A549 (cell line): ENCODE measurements around the gene MOCOS. TPM values are rescaled to one million over a fixed set of nuclear protein-coding genes. Genes with fewer than 3 reads are reported as not detected.

ENCODE experiments used
- ATAC-seq, 2 experiments: fragments of 200-7000 bp in 1 of 2; fragments of >200 bp in 1 of 2; cut with Nextera tagmentation in 1 of 2; cut with Tn5 transposase in 1 of 2; 3 replicates each; pipeline versions ENCODE4 v1.8.0 to v1.9.1; 2018 to 2020; ENCODE audit warnings: mild to moderate bottlenecking in 1 of 2, moderate library complexity in 1 of 2
- CTCF ChIA-PET: fragments of 300-600 bp; sonication (Branson Sonifier 250); formaldehyde crosslinking; extraction: SDS; loops from one replicate; lab custom pipeline; 2021; ENCODE audit warnings: antibody characterized with exemption, inconsistent platforms; lab: Yijun Ruan, JAX
- POLR2A ChIA-PET: fragments of 350-600 bp; formaldehyde crosslinking; extraction: SDS; loops from one replicate; lab custom pipeline; 2021; ENCODE audit warnings: antibody characterized with exemption, inconsistent platforms; lab: Yijun Ruan, JAX
- DNase-seq, 2 experiments: peaks; one replicate each; pipeline versions ENCODE4 v3.0.0 to v3.0.0-alpha.2; 2011 to 2016; ENCODE audit warnings: low read depth in 1 of 2, low spot score in 1 of 2
- FAIRE-seq: peaks from 2 replicates; lab custom pipeline; 2011; peaks lifted over from hg19 to GRCh38; lab: Jason Lieb, UNC
- H3K27ac ChIP-seq, 2 experiments: fragments of >200 bp; sonication (Bioruptor Twin); formaldehyde crosslinking; 3 replicates each; pipeline ENCODE4 v1.5.1; 2016 to 2017
- H3K4me1 ChIP-seq: fragments of >200 bp; sonication (Bioruptor Twin); formaldehyde crosslinking; 3 replicates; pipeline ENCODE4 v1.6.1; 2016
- H3K4me2 ChIP-seq: fragments of >200 bp; sonication (Bioruptor Twin); formaldehyde crosslinking; 3 replicates; pipeline ENCODE4 v1.6.1; 2016
- H3K4me3 ChIP-seq: fragments of >200 bp; sonication (Bioruptor Twin); formaldehyde crosslinking; 3 replicates; pipeline ENCODE4 v1.5.1; 2016
- H3K9me3 ChIP-seq: fragments of >200 bp; sonication (Bioruptor Twin); formaldehyde crosslinking; 3 replicates; pipeline ENCODE4 v1.6.1; 2016
- BHLHE40 ChIP-seq: IDR thresholded peaks from 2 replicates; pipeline ENCODE4 v1.6.1; 2012; ENCODE audit warnings: low read depth, low read length, inconsistent platforms
- CBX8 ChIP-seq: fragments of 200-600 bp; sonication (generic); IDR thresholded peaks from 2 replicates; pipeline ENCODE4 v1.6.1; 2016
- CEBPB ChIP-seq, 2 experiments: fragments of >200 bp in 1 of 2; sonication (Bioruptor Twin) in 1 of 2; formaldehyde crosslinking in 1 of 2; IDR thresholded peaks; 2 replicates each; pipeline ENCODE4 v1.6.1; 2012 to 2016
- CHD2 ChIP-seq: fragments of 150-350 bp; IDR thresholded peaks from 2 replicates; pipeline ENCODE4 v1.6.1; 2014; ENCODE audit warnings: low read length; ENCODE audit not compliant: partially characterized antibody
- CHD4 ChIP-seq: fragments of 200-600 bp; sonication (generic); IDR thresholded peaks from 2 replicates; pipeline ENCODE4 v1.6.1; 2016; ENCODE audit warnings: antibody characterized with exemption, mild to moderate bottlenecking, borderline replicate concordance
- CTCF ChIP-seq: fragments of >200 bp; sonication (Bioruptor Twin); formaldehyde crosslinking; IDR thresholded peaks from 3 replicates; pipeline ENCODE4 v1.5.1; 2016
- EHF ChIP-seq: fragments of 250-450 bp; sonication (Bioruptor Pico); IDR thresholded peaks from 2 replicates; pipeline ENCODE4 v1.5.0; 2020; ENCODE audit warnings: mild to moderate bottlenecking
- FOSL2 ChIP-seq, 2 experiments: fragments of 450-650 bp in 1 of 2; fragments of >200 bp in 1 of 2; sonication (Bioruptor Twin) in 1 of 2; formaldehyde crosslinking; IDR thresholded peaks; 2 replicates each; pipeline versions ENCODE4 v1.5.0 to v1.6.1; 2016 to 2020; ENCODE audit warnings: mild to moderate bottlenecking in 1 of 2, moderate library complexity in 1 of 2
- FOXS1 ChIP-seq: fragments of 250-450 bp; sonication (Bioruptor Pico); IDR thresholded peaks from 2 replicates; pipeline ENCODE4 v1.5.0; 2020; ENCODE audit warnings: mild to moderate bottlenecking, moderate library complexity
- GATA3 ChIP-seq: IDR thresholded peaks from 2 replicates; pipeline ENCODE4 v1.6.1; 2012; ENCODE audit warnings: borderline replicate concordance
- HDAC2 ChIP-seq: fragments of 200-600 bp; sonication (generic); IDR thresholded peaks from 2 replicates; pipeline ENCODE4 v1.6.1; 2016
- HOXB5 ChIP-seq: fragments of 250-450 bp; sonication (Bioruptor Pico); IDR thresholded peaks from 2 replicates; pipeline ENCODE4 v1.5.0; 2020; ENCODE audit warnings: mild to moderate bottlenecking, moderate library complexity
- JUNB ChIP-seq: fragments of >200 bp; sonication (Bioruptor Twin); formaldehyde crosslinking; IDR thresholded peaks from 2 replicates; pipeline ENCODE4 v1.6.1; 2016
- MAZ ChIP-seq: fragments of 150-350 bp; IDR thresholded peaks from 2 replicates; pipeline ENCODE4 v1.6.1; 2014; ENCODE audit warnings: antibody characterized with exemption, low read depth, low read length, borderline replicate concordance
- MYC ChIP-seq: IDR thresholded peaks from 2 replicates; pipeline ENCODE4 v1.6.1; 2012; ENCODE audit warnings: mild to moderate bottlenecking, inconsistent platforms, low read length, improper control_type of control experiment, borderline replicate concordance
- NFE2L2 ChIP-seq: fragments of 150-350 bp; conservative IDR thresholded peaks from 2 replicates; pipeline ENCODE4 v1.6.1; 2014; ENCODE audit warnings: low read length
- PBX3 ChIP-seq: IDR thresholded peaks from 2 replicates; pipeline ENCODE4 v1.6.1; 2012
- PHF8 ChIP-seq: fragments of 200-600 bp; sonication (generic); IDR thresholded peaks from 2 replicates; pipeline ENCODE4 v1.6.1; 2016; ENCODE audit warnings: low read depth, mild to moderate bottlenecking, antibody characterized with exemption, moderate library complexity, borderline replicate concordance
- POLR2AphosphoS2 ChIP-seq: conservative IDR thresholded peaks from 2 replicates; pipeline ENCODE4 v1.6.1; 2012; ENCODE audit warnings: low read length, improper control_type of control experiment, inconsistent platforms
- RFX5 ChIP-seq: fragments of 450-650 bp; IDR thresholded peaks from 2 replicates; pipeline ENCODE4 v1.7.1; 2014; ENCODE audit warnings: antibody characterized with exemption, mild to moderate bottlenecking, moderate library complexity
- SREBF2 ChIP-seq: fragments of 450-650 bp; IDR thresholded peaks from 2 replicates; pipeline ENCODE4 v1.6.1; 2014; ENCODE audit warnings: mild to moderate bottlenecking, moderate library complexity
- TP53 ChIP-seq: fragments of 250-450 bp; sonication (Bioruptor Pico); IDR thresholded peaks from 2 replicates; pipeline ENCODE4 v1.5.0; 2021; ENCODE audit warnings: mild to moderate bottlenecking, moderate library complexity
- USF2 ChIP-seq: fragments of 450-650 bp; IDR thresholded peaks from 2 replicates; pipeline ENCODE4 v1.6.1; 2014; ENCODE audit warnings: antibody characterized with exemption
- ZC3H11A ChIP-seq: fragments of 450-650 bp; IDR thresholded peaks from 2 replicates; pipeline ENCODE4 v1.6.1; 2014; ENCODE audit warnings: antibody characterized with exemption, mild to moderate bottlenecking
- ZSCAN20 ChIP-seq: fragments of 250-450 bp; sonication (Bioruptor Pico); IDR thresholded peaks from 2 replicates; pipeline ENCODE4 v1.8.0; 2022; ENCODE audit warnings: mild to moderate bottlenecking, moderate library complexity
- WGBS: methylation state at CpG from one replicate; pipeline ENCODE4 v1.1.6; 2017; ENCODE audit errors: missing lambda C conversion rate; 5-methylcytosine and 5-hydroxymethylcytosine counted together
- polyA plus RNA-seq, 4 experiments: library from polyadenylated mRNA; depleted of rRNA in 3 of 4; stranded (reverse); fragments of >200 nt; fragmentation: RNase III in 1 of 4; extraction: RNeasy Plus Mini Kit Qiagen cat#74134 plus additional on column Dnase treatment in 1 of 4; gene quantifications; 2 replicates in 3 of 4; 3 replicates in 1 of 4; pipeline ENCODE4 v1.2.3, GENCODE V29; 2011 to 2017
- TF ChIP-seq, protein P1 (sequence below): fragments of 150-350 bp; IDR thresholded peaks from 2 replicates; pipeline ENCODE4 v1.6.1; 2014; ENCODE audit warnings: low read depth, mild to moderate bottlenecking, low read length

MOCOS gene
- polyA plus RNA-seq, 2 of the 4 experiments (the other 2 are of a cell fraction): 2.7 to 8.1 TPM

DNA sequence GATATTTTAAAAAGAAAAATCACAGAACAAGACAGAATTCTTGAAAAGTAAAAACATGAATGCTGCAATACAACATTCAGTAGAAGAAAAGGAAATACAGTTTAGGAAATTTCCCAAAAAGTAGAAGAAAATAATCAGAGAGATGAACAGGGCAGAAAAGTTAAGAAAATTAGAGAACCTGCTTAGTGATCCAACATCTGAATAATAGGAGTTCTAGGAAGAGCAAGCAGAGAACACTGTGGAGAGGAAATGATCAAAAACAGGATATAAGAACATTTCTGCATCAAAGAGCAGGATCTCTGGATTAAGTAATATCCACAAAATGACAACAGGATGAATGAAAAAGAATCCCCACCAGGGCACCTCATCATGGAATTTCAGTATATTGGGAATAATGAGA, 101.4 kb downstream of the MOCOS start:
- FAIRE-seq: no peak
- Histone ChIP-seq H3K27ac (no peak overlapping the region), H3K9me3 (peaks cover 10% of the 10 kb centered on the region; the same call in 1 of the 3 replicates), H3K4me3 (no peak overlapping the region), H3K4me2 (no peak overlapping the region), H3K4me1 (no peaks in the 10 kb centered on the region)
- no peak for DNase-seq
- POLR2A ChIA-PET: no interaction called here
- TF ChIP-seq JUNB (no peak), FOXS1 (CRISPR knock-in tag) (no peak), SREBF2 (no peak), CBX8 (no peak), TP53 (CRISPR knock-in tag) (no peak), CEBPB (IDR thresholded peaks at IDR 0.05) (no peak), USF2 (no peak), HOXB5 (CRISPR knock-in tag) (no peak), ZC3H11A (no peak), CHD4 (no peak), HDAC2 (no peak), PHF8 (no peak), FOSL2 (IDR thresholded peaks at IDR 0.05) (no peak), FOSL2 (CRISPR knock-in tag; IDR thresholded peaks at IDR 0.05) (no peak), GATA3 (no peak), PBX3 (no peak), MAZ (no peak), BHLHE40 (no peak)
- TF ChIP-seq, protein P1, sequence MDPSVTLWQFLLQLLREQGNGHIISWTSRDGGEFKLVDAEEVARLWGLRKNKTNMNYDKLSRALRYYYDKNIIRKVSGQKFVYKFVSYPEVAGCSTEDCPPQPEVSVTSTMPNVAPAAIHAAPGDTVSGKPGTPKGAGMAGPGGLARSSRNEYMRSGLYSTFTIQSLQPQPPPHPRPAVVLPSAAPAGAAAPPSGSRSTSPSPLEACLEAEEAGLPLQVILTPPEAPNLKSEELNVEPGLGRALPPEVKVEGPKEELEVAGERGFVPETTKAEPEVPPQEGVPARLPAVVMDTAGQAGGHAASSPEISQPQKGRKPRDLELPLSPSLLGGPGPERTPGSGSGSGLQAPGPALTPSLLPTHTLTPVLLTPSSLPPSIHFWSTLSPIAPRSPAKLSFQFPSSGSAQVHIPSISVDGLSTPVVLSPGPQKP: no peak
- ATAC-seq: no peak
- CTCF ChIA-PET: no interaction called here

DNA sequence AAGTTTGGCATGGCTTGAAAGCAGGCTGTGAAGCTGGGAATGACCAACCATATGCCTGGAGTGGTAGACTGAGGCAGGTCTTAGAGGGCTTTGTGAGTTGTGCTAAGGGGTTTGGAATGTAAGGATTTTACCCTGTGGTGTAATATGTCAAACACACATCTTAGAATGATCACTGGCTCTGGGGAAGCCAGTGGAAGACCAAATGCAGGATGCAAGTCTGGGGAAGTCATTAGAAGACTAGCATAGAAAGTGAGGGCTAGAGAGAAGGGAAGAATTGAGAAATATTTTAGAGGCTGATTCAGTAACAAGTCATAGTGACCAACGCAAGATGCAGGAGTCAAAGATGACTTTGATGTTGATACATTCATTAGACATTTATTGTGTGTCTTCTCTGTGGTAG, 106.7 kb downstream of the MOCOS start:
- DNase-seq (no peak), FAIRE-seq (no peak)
- 4% methylated on average over 1 of the region's 1 CpG for WGBS

More for the DNA sequence above, 106.7 kb downstream of the MOCOS start:
- Histone ChIP-seq H3K4me2 (no peak overlapping the region), H3K4me1 (no peaks in the 10 kb centered on the region), H3K9me3 (peaks cover 4% of the 10 kb centered on the region; the same call in 1 of the 3 replicates), H3K4me3 (no peak overlapping the region), H3K27ac (no peak overlapping the region)
- TF ChIP-seq NFE2L2 (no peak), ZSCAN20 (CRISPR knock-in tag) (no peak), HOXB5 (CRISPR knock-in tag) (no peak), EHF (CRISPR knock-in tag) (no peak), CTCF (no peak), GATA3 (no peak), JUNB (no peak), CBX8 (no peak), RFX5 (no peak), MYC (no peak), CHD2 (no peak), CEBPB (IDR thresholded peaks at IDR 0.05) (no peak), PHF8 (no peak), POLR2AphosphoS2 (no peak)
- CTCF ChIA-PET: interaction anchor here (3.8 to 5.4 kb wide), 2 partner anchors 9 to 278 kb away, joined by 14 to 16 read pairs; no protein-coding TSS in a partner anchor
- POLR2A ChIA-PET: no interaction called here
- no peak for ATAC-seq
